ENCODE measurements around the gene PDGFA.

Gene PDGFA

DNA sequence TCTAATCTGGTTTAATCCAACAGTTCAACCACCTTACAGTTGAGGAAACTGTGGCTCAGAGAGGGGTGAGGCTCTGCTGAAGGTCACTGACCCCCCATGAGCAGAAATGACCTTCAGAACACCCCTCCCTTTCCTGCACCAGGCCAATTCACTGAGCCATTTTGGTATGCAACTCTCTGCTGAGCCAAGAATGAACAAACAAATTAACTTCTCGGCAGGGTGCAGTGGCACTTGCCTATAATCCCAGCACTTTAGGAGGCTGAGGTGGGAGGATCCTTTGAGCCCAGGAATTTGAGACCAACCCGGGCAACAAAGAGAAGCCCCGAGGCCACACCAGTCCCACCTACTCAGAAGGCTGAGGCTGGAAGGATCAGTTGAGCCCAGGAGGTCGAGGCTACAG lies 29.8 kb downstream of the PDGFA start:
- DNase-seq (ENCODE audit: low read depth), result no peak

DNA sequence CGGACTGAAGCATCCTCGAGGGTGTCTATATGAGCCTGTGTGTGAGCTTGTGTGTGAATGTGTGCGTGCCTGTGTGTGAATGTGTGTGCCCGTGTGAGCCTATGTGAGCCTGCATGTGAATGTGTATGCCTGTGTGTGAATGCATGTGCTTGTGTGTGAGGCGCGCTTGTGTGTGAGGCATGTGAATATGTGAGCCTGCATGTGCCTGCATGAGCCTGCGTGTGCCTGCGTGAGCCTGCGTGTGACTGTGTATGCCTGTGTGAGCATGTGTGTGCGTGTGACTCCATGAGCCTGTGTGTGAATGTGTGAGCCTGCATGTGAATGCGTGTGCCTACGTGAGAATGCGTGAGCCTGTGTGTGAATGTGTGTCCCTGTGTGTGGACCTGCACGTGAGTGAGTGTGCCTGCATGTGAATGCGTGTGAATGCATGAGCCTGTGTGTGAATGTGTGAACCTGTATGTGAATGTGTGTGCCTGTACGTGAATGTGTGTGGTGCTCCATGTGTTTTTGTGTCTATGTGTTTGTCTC lies 33.4 kb downstream of the PDGFA start:
- DNase-seq (ENCODE audit: low read depth), result no peak

DNA sequence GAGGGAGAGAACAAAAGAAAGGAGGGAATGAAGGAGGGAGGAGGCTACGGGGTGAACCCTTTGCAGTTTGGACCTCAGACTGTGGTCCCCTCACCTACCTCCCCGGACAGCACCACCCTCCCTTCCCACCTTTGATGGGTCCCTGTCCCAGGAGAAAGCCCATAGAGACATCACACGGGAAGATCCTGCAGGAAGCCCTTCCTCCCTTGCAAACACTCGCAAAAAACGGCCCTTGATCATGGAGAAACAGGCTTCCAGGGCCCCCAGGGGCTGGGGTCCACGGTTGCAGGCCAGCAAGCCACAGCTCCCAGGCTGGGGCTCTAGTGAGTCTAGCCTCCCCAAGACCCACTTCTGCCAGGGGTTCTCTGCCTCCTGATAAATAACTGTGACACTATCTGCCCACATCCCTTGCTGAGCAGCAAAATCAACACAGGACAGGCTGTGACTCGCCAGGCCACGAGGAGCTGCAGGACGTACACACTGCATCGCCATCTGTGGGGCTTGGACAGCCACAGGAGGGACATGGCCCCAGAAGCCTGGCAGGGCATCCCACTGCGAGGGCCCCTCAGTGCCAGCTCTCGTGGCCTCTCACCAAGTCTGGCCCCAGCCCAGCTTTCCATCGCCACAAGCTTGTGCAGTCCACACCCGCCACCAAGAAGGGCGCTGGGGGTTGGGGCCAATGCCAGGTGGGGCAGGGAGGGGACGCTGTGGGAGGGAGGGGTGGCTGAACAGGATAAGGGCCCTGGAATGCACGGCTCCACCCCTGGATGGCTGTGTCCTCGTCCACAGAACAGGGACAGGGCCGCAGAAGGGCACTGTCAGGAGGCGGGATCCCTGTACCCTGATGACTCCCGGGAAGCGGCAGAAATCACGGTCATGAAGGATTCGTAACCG lies 34.2 kb downstream of the PDGFA start:
- no peak for DNase-seq (ENCODE audit: low read depth)

- DNase-seq (ENCODE audit: low read depth), result no peak
Observed at GRCh38 chr7:484356-485101, 35.1 kb downstream of the PDGFA start.

GRCh38 chr7:483656-484355 lies 35.8 kb downstream of the PDGFA start:
- no peak for DNase-seq (ENCODE audit: low read depth)

- no peak for DNase-seq (ENCODE audit: low read depth)
Observed at GRCh38 chr7:482521-483083, 37.0 kb downstream of the PDGFA start.

DNA sequence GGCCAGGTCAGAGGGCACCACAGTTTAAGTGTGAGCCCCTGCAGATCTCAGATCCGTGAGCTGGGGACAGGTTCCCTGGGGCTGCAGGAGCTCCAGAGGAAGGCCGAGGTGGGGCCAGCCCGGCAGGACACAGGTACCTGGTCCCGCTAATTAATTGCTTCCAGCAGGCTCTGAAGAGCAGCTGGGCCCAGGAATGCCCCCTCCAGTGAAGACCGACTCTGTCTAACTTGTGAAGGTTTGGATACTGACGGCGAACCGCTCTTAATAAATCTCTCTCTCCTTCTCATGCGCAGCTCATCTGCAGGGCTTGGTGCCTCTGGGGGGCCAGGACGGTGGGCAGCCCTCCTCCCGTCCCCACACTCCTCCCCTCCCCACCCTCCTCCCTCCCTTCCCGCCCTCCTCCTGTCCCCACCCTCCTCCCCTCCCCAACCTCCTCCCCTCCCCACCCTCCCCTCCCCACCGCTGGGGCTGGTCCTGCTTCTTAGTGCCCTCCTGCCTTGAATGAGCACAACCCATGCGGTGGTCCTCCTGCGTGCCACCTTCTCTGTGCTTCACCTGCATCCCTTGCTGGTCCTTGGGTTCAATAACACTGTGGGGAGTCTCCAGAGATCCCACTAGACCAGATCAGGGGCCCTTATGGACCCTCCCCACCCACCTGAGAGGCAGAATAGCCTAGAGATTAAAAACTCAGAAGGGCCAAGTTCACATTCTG lies 38.3 kb downstream of the PDGFA start:
- no peak for DNase-seq (ENCODE audit: low read depth)

GRCh38 chr7:480531-481218 lies 39.0 kb downstream of the PDGFA start:
- DNase-seq (ENCODE audit: low read depth), result no peak

GRCh38 chr7:479948-480499 lies 39.6 kb downstream of the PDGFA start:
- no peak for DNase-seq (ENCODE audit: low read depth)

DNA sequence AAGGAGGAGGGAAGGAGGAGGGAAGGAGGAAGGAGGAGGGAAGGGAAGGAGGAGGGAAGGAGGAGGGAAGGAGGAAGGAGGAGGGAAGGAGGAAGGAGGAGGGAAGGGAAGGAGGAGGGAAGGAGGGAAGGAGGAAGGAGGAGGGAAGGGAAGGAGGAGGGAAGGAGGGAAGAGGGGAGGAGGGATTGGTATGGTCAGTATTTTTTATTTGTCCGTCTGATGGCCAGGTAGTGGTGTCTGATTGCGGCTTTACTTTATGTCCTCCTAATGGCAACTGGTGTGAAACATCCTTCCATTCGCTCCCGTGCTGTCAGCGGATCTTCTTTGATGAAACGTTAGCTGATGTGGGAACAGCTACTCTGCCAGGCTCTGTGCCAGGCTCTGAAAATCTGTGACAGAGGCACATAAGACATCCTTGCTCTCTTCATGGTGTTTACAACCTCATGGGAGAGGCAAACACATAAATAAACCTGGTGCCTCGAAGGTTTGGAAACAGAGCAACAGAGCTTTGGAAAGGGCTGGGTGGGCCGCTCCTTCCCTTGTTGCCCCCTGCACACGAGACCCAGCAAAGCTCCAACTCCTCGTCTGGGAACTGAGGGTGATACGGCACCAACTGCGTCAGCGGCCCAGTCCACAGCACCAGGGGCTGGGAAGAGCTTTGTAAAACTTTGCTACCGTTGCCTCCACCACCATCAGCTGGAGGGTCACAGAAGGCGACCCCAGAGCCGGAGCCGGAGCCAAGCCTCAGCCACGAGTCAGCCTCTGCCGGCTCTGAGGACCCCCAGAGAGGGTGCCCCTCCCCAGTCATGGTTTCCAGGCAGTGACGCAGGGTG lies 40.3 kb downstream of the PDGFA start:
- DNase-seq (ENCODE audit: low read depth), result peak; percentile 4

- no peak for DNase-seq (ENCODE audit: low read depth)
Observed at GRCh38 chr7:477626-478220, 41.9 kb downstream of the PDGFA start.

DNA sequence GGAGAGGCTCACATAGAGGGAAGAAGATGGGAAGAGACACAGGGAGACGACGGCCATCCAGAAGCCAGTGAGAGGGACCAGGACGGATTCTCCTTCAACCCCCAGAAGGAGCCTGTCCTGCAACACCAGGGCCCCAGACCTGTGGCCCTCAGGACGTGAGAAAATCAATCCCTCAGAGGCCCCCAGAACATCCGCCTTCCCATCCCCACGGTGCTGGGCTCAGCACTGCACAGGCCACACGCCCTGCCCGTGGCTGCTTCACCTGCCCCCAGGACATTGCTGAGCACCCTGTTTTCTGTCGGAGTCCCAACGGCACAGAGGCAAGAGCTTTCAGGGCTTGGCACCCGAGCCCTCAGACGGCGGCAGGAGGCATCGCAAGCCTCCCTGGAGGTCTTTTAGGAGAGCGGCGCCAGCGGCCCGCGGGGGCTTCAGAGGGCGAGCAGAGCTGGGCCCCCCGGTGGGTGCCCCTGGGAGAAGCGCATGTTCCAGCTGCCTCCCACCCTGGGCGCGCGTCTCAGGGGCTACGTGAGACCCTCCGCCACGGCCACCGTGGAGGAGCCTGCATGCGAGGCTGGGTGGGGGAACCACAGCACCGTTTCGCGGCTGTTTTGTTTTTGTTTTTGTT lies 42.8 kb downstream of the PDGFA start:
- no peak for DNase-seq (ENCODE audit: low read depth)

GRCh38 chr7:475951-476441 lies 43.6 kb downstream of the PDGFA start:
- DNase-seq (ENCODE audit: low read depth), result no peak

GRCh38 chr7:475425-475728 lies 44.3 kb downstream of the PDGFA start:
- no peak for DNase-seq (ENCODE audit: low read depth)

- DNase-seq (ENCODE audit: low read depth), result no peak
Observed at GRCh38 chr7:474605-475424, 44.8 kb downstream of the PDGFA start.

- no peak for DNase-seq (ENCODE audit: low read depth)
Observed at GRCh38 chr7:473870-474604, 45.6 kb downstream of the PDGFA start.

- no peak for DNase-seq (ENCODE audit: low read depth)
Observed at GRCh38 chr7:473211-473734, 46.4 kb downstream of the PDGFA start.
